ENCODE results near the gene GLRX5.

Gene GLRX5

GRCh38 chr14:95518045-95518751 is 16.7 kb upstream of the GLRX5 start:
- DNase-seq (ENCODE audit: low read depth), result no peak

- DNase-seq (ENCODE audit: low read depth), result peak; percentile 49
These were observed 15.2 kb upstream of the GLRX5 start for GRCh38 chr14:95519699-95520098.

- DNase-seq (ENCODE audit: low read depth), result no peak
These were observed 14.5 kb upstream of the GLRX5 start for GRCh38 chr14:95520346-95520745.

- no peak for DNase-seq (ENCODE audit: low read depth)
These were observed 13.8 kb upstream of the GLRX5 start for GRCh38 chr14:95521001-95521400.

- no peak for DNase-seq (ENCODE audit: low read depth)
These were observed 12.7 kb upstream of the GLRX5 start for GRCh38 chr14:95522116-95522515.

- no peak for DNase-seq (ENCODE audit: low read depth)
These were observed 12.3 kb upstream of the GLRX5 start for GRCh38 chr14:95522556-95522955.

GRCh38 chr14:95523051-95523814 is 11.6 kb upstream of the GLRX5 start:
- DNase-seq (ENCODE audit: low read depth), result no peak

- no peak for DNase-seq (ENCODE audit: low read depth)
These were observed 10.9 kb upstream of the GLRX5 start for GRCh38 chr14:95523815-95524448.

- DNase-seq (ENCODE audit: low read depth), result no peak
These were observed 9.9 kb upstream of the GLRX5 start for GRCh38 chr14:95524706-95525512.

- no peak for DNase-seq (ENCODE audit: low read depth)
These were observed 8.9 kb upstream of the GLRX5 start for GRCh38 chr14:95525999-95526398.

- DNase-seq (ENCODE audit: low read depth), result no peak
These were observed 8.1 kb upstream of the GLRX5 start for GRCh38 chr14:95526483-95527386.

GRCh38 chr14:95527387-95528002 is 7.4 kb upstream of the GLRX5 start:
- DNase-seq (ENCODE audit: low read depth), result no peak

- DNase-seq (ENCODE audit: low read depth), result no peak
These were observed 5.6 kb upstream of the GLRX5 start for GRCh38 chr14:95529216-95529615.

- no peak for DNase-seq (ENCODE audit: low read depth)
These were observed 4.2 kb upstream of the GLRX5 start for GRCh38 chr14:95530473-95531276.

GRCh38 chr14:95531473-95531872 is 3.4 kb upstream of the GLRX5 start:
- no peak for DNase-seq (ENCODE audit: low read depth)

GRCh38 chr14:95531969-95532368 is 2.9 kb upstream of the GLRX5 start:
- DNase-seq (ENCODE audit: low read depth), result no peak

GRCh38 chr14:95533391-95533821 is 1.4 kb upstream of the GLRX5 start:
- DNase-seq (ENCODE audit: low read depth), result no peak

GRCh38 chr14:95533822-95534221 is 1.0 kb upstream of the GLRX5 start:
- no peak for DNase-seq (ENCODE audit: low read depth)

- DNase-seq (ENCODE audit: low read depth), result no peak
These were observed 574 bp downstream of the GLRX5 start for GRCh38 chr14:95535226-95536021.
